Right lobe of liver (tissue), 4 donors: ENCODE data around the gene PPP1R12B.

Experiments used
- CTCF ChIP-seq, 4 donors: fragments of 200-600 bp in 3 of 4; fragments of 450-650 bp in 1 of 4; IDR thresholded peaks; one replicate each; pipeline versions ENCODE4 v1.5.1 to v1.8.0; 2016 to 2022; ENCODE audit warnings: antibody characterized with exemption in 4 of 4, mild to moderate bottlenecking in 2 of 4
- POLR2A ChIP-seq: fragments of 450-650 bp; IDR thresholded peaks from one replicate; pipeline ENCODE4 v1.6.1; 2017; ENCODE audit warnings: antibody characterized with exemption, mild to moderate bottlenecking
- donor health status: DM: no; HTN: no; CAD: no.
- donor health status: DM: no; HTN: no; CAD: no.
- donor health status: DM: no; HTN: yes; CAD: no.

- TF ChIP-seq POLR2A: no peak
- TF ChIP-seq CTCF (IDR thresholded peaks at IDR 0.05): peak; percentile 59 to 85 (median 82)
Measured at GRCh38 chr1:202343652-202344349, 4.7 kb upstream of the PPP1R12B start.
